Sigmoid colon (tissue), 4 donors: ENCODE measurements around the gene HSPB1.

Experiments
- POLR2AphosphoS5 ChIP-seq, 4 donors: sonication (generic); formaldehyde crosslinking; IDR thresholded peaks; one replicate each; pipeline ENCODE4 v1.6.1; 2017; ENCODE audit warnings: antibody characterized with exemption in 4 of 4
- TF ChIP-seq, protein P1 (sequence below), 4 experiments: fragments of 450-650 bp in 3 of 4; fragments of 200-600 bp in 1 of 4; IDR thresholded peaks; one replicate each; pipeline ENCODE4 v1.5.1; 2016 to 2019; ENCODE audit warnings: antibody characterized with exemption in 4 of 4, mild to moderate bottlenecking in 3 of 4, moderate library complexity in 2 of 4

DNA sequence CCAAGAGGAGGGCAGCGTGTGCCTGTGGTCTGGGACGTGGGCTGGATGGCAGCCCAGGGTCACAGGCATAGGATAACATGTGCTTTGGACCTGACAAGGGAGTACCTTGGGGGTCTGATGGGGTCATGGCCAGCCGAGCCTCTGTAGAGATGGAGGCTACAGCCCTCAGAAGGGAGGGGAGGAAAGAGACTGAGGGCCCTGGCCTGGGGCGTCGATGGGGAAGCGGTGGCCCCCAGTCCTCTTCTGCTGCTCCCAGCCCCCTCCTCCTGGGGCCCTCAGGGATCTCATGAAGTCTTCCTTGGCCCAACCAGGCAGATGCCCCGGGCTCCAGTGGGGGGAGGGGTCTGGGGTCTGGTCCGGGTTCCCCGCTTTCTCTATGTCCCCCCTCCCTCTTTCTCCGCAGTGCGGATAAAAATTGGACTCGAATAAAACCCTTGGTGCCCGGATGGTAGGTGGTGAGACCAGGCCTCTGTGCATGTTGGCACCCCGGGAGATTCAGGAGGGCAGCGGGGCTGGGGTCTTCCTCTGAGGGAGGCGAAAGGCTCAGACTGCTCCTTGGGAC is 15.6 kb upstream of the HSPB1 start:
- TF ChIP-seq, protein P1, sequence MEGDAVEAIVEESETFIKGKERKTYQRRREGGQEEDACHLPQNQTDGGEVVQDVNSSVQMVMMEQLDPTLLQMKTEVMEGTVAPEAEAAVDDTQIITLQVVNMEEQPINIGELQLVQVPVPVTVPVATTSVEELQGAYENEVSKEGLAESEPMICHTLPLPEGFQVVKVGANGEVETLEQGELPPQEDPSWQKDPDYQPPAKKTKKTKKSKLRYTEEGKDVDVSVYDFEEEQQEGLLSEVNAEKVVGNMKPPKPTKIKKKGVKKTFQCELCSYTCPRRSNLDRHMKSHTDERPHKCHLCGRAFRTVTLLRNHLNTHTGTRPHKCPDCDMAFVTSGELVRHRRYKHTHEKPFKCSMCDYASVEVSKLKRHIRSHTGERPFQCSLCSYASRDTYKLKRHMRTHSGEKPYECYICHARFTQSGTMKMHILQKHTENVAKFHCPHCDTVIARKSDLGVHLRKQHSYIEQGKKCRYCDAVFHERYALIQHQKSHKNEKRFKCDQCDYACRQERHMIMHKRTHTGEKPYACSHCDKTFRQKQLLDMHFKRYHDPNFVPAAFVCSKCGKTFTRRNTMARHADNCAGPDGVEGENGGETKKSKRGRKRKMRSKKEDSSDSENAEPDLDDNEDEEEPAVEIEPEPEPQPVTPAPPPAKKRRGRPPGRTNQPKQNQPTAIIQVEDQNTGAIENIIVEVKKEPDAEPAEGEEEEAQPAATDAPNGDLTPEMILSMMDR (IDR thresholded peaks at IDR 0.05): no peak
- TF ChIP-seq POLR2AphosphoS5 (IDR thresholded peaks at IDR 0.05): no peak
